ENCODE measurements around the gene OLA1.

Gene OLA1

DNA sequence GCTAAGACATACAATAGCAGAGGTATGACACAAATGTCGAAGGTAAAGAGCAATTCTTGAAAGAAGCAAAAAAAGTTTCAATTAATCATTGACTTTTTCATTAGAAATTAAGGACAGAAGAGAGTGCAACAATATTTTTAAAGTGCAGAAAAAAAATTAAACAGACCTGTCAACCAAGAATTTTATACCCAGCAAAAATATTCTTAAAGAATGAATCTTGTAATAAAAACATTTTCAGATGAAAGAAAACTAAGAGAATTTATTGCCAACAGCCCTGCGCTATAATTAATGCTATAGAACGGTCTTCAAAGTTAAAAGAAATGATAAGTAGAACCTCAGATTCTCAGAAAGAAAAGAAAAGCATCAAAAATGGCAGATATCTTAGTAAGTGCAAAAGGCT, 79.0 kb downstream of the OLA1 start:
- Histone ChIP-seq H3K9ac (ENCODE audit: low read length) (no peak overlapping the region), H3K36me3 (replicated peaks; ENCODE audit: insufficient read depth, low read length) (no peaks in the 10 kb centered on the region), H3K4me2 (ENCODE audit: low read depth, low read length) (no peak overlapping the region), H4K20me1 (ENCODE audit: insufficient read depth, low read length) (no peaks in the 10 kb centered on the region), H3K4me3 (ENCODE audit: low read length) (no peak overlapping the region), H3K27ac (ENCODE audit: low read length) (no peak overlapping the region), H3K27me3 (replicated peaks; ENCODE audit: insufficient read depth, low read length) (no peaks in the 10 kb centered on the region), H3F3A (ENCODE audit: insufficient read depth, low read length) (no peaks in the 10 kb centered on the region), H3K9me3 (replicated peaks; ENCODE audit: insufficient read depth, low read length) (no peaks in the 10 kb centered on the region), H2AFZ (ENCODE audit: low read length) (no peak overlapping the region), H3K4me1 (ENCODE audit: low read length) (no peaks in the 10 kb centered on the region), H3K9me2 (replicated peaks; ENCODE audit: insufficient read depth, low read length) (no peaks in the 10 kb centered on the region), H3K79me2 (ENCODE audit: low read length) (peaks cover 51% of the 10 kb centered on the region)
- TF ChIP-seq EZH2 (optimal IDR thresholded peaks at IDR 0.05; ENCODE audit: low read depth, low read length) (no peak), EZH2phosphoT487 (IDR thresholded peaks at IDR 0.05; ENCODE audit: low read length) (no peak)
- TF ChIP-seq, protein P1, sequence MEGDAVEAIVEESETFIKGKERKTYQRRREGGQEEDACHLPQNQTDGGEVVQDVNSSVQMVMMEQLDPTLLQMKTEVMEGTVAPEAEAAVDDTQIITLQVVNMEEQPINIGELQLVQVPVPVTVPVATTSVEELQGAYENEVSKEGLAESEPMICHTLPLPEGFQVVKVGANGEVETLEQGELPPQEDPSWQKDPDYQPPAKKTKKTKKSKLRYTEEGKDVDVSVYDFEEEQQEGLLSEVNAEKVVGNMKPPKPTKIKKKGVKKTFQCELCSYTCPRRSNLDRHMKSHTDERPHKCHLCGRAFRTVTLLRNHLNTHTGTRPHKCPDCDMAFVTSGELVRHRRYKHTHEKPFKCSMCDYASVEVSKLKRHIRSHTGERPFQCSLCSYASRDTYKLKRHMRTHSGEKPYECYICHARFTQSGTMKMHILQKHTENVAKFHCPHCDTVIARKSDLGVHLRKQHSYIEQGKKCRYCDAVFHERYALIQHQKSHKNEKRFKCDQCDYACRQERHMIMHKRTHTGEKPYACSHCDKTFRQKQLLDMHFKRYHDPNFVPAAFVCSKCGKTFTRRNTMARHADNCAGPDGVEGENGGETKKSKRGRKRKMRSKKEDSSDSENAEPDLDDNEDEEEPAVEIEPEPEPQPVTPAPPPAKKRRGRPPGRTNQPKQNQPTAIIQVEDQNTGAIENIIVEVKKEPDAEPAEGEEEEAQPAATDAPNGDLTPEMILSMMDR (IDR thresholded peaks at IDR 0.05; ENCODE audit: low read length) = no peak
- no peak for DNase-seq

- no peak overlapping the region for H2AFZ ChIP-seq (ENCODE audit: low read length)
- DNase-seq = no peak
- H3K9me2 ChIP-seq (replicated peaks; ENCODE audit: insufficient read depth, low read length) = no peaks in the 10 kb centered on the region
- TF ChIP-seq EZH2 (optimal IDR thresholded peaks at IDR 0.05; ENCODE audit: low read depth, low read length) = no peak
- TF ChIP-seq, protein P1 (IDR thresholded peaks at IDR 0.05; ENCODE audit: low read length) = no peak
- TF ChIP-seq EZH2phosphoT487 (IDR thresholded peaks at IDR 0.05; ENCODE audit: low read length) = no peak
- H3K4me2 ChIP-seq (ENCODE audit: low read depth, low read length) = no peak overlapping the region
- H3K9ac ChIP-seq (ENCODE audit: low read length) = no peak overlapping the region
- H3K4me1 ChIP-seq (ENCODE audit: low read length) = no peaks in the 10 kb centered on the region
- H3K4me3 ChIP-seq (ENCODE audit: low read length) = no peak overlapping the region
- H4K20me1 ChIP-seq (ENCODE audit: insufficient read depth, low read length) = no peaks in the 10 kb centered on the region
- H3K36me3 ChIP-seq (replicated peaks; ENCODE audit: insufficient read depth, low read length) = no peaks in the 10 kb centered on the region
- H3K27ac ChIP-seq (ENCODE audit: low read length) = no peak overlapping the region
- no peaks in the 10 kb centered on the region for H3F3A ChIP-seq (ENCODE audit: insufficient read depth, low read length)
- peaks cover 43% of the 10 kb centered on the region for H3K79me2 ChIP-seq (ENCODE audit: low read length)
- H3K27me3 ChIP-seq (replicated peaks; ENCODE audit: insufficient read depth, low read length) = no peaks in the 10 kb centered on the region
- H3K9me3 ChIP-seq (replicated peaks; ENCODE audit: insufficient read depth, low read length) = no peaks in the 10 kb centered on the region
These were observed 82.1 kb downstream of the OLA1 start for GRCh38 chr2:174166261-174166660.

DNA sequence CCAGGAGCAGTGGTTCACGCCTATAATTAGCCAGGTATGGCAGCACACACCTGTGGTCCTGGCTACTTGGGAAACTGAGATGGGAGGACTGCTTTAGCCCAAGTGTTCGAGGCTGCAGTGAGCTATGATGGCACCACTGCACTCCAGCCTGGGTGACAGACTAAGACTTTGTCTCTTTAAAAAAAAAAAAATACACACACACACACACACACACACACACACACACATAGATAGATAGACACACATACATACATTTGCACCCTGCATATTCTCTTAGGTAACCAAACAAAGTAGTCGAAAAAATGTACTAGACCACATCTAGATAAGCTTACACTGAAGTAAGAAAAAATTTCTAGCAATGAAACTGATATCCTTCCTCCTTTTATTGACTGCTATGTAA, 86.8 kb downstream of the OLA1 start:
- H3F3A ChIP-seq (ENCODE audit: insufficient read depth, low read length) = no peaks in the 10 kb centered on the region
- DNase-seq = no peak
- H3K9me2 ChIP-seq (replicated peaks; ENCODE audit: insufficient read depth, low read length) = no peaks in the 10 kb centered on the region
- no peak overlapping the region for H3K4me2 ChIP-seq (ENCODE audit: low read depth, low read length)
- H3K9ac ChIP-seq (ENCODE audit: low read length) = no peak overlapping the region
- no peaks in the 10 kb centered on the region for H3K4me1 ChIP-seq (ENCODE audit: low read length)
- TF ChIP-seq, protein P1 (IDR thresholded peaks at IDR 0.05; ENCODE audit: low read length) = no peak
- TF ChIP-seq EZH2phosphoT487 (IDR thresholded peaks at IDR 0.05; ENCODE audit: low read length) (no peak), EZH2 (optimal IDR thresholded peaks at IDR 0.05; ENCODE audit: low read depth, low read length) (no peak)
- peaks cover 32% of the 10 kb centered on the region for H3K79me2 ChIP-seq (ENCODE audit: low read length)
- no peak overlapping the region for H2AFZ ChIP-seq (ENCODE audit: low read length)
- no peaks in the 10 kb centered on the region for H3K27me3 ChIP-seq (replicated peaks; ENCODE audit: insufficient read depth, low read length)
- no peaks in the 10 kb centered on the region; the same call in 1 of the 2 replicates for H3K36me3 ChIP-seq (replicated peaks; ENCODE audit: insufficient read depth, low read length)
- H3K9me3 ChIP-seq (replicated peaks; ENCODE audit: insufficient read depth, low read length) = no peaks in the 10 kb centered on the region
- H3K4me3 ChIP-seq (ENCODE audit: low read length) = no peak overlapping the region
- H4K20me1 ChIP-seq (ENCODE audit: insufficient read depth, low read length) = no peaks in the 10 kb centered on the region; the same call in 1 of the 2 replicates
- H3K27ac ChIP-seq (ENCODE audit: low read length) = no peak overlapping the region
